ENCODE results near the gene DCDC1. TPM values are rescaled to one million over a fixed set of nuclear protein-coding genes. Genes with fewer than 3 reads are reported as not detected.

DCDC1 gene
- total and polyA plus RNA-seq, 12 donors = 0.01 to 0.18 (median 0.09) TPM; not detected in 9

- H3K4me3 ChIP-seq = no peak overlapping the region
- H3K36me3 ChIP-seq = no peaks in the 10 kb centered on the region
- peaks cover 0 to 6% (median 0%) of the 10 kb centered on the region in 9 donors for H3K4me1 ChIP-seq
- WGBS, 2 donors = 90 to 92% methylated on average over 2 of the region's 2 CpGs
- TF ChIP-seq CTCF (IDR thresholded peaks at IDR 0.05) = no peak
- peaks cover 0 to 8% (median 0%) of the 10 kb centered on the region in 7 donors for H3K27me3 ChIP-seq
- H3K27ac ChIP-seq = no peak overlapping the region
- no peaks in the 10 kb centered on the region for H3K9me3 ChIP-seq
- ATAC-seq (no peak), DNase-seq (no peak)
- intact Hi-C loops (cut with DNase I) = loop anchor here (5.0 to 10.0 kb wide), 11 partner anchors 40 to 1482 kb away; partner anchors contain the start of gene MPPED2 (in 4 of the 10)
These were observed 452.3 kb downstream of the DCDC1 start for GRCh38 chr11:30917266-30917665.

DNA sequence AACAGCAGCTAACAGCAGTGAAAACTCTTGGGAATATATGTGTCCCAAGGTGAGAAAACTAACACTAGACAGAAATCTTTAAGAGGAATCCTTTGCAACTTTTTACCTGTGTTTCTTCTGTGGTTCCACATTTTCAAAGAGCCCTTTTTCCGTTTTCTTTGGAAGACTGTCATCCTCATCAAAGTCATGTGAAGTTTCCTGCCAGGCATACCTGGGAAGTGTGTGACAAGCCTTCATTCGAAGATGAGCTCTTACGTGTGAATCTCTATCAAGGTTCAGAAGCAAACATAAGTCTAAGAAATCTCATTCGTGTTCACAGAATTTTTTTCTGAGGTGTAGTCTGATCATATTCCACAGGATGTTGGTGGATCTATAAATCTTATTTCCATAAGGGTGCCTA lies 452.8 kb downstream of the DCDC1 start:
- TF ChIP-seq CTCF (IDR thresholded peaks at IDR 0.05) = no peak
- H3K36me3 ChIP-seq = no peaks in the 10 kb centered on the region
- H3K4me1 ChIP-seq = peaks cover 0 to 6% (median 0%) of the 10 kb centered on the region in 9 donors
- H3K9me3 ChIP-seq = no peaks in the 10 kb centered on the region
- H3K27me3 ChIP-seq = peaks cover 0 to 8% (median 0%) of the 10 kb centered on the region in 7 donors
- WGBS, 2 donors = 86 to 95% methylated on average over 4 of the region's 4 CpGs
- H3K4me3 ChIP-seq = no peak overlapping the region
- H3K27ac ChIP-seq = no peak overlapping the region
- intact Hi-C loops (cut with DNase I) = loop anchor here (5.0 to 10.0 kb wide), 11 partner anchors 39 to 1482 kb away; partner anchors contain the start of gene MPPED2 (in 4 of the 10)
- no peak for DNase-seq
- ATAC-seq = no peak

- Histone ChIP-seq H3K4me1 (peaks cover 0 to 6% (median 0%) of the 10 kb centered on the region in 9 donors), H3K4me3 (no peak overlapping the region), H3K27ac (no peak overlapping the region), H3K27me3 (no peaks in the 10 kb centered on the region), H3K9me3 (no peaks in the 10 kb centered on the region), H3K36me3 (no peaks in the 10 kb centered on the region)
- WGBS, 2 donors = 13 to 16% methylated on average over 8 of the region's 8 CpGs
- peak in 7 of 8 donors; percentile 74 to 89 (median 77) for ATAC-seq
- intact Hi-C loops (cut with DNase I) = loop anchor here in 8 of 10 donors (1.0 to 10.0 kb wide), 10 partner anchors 37 to 1479 kb away; partner anchors contain the start of gene MPPED2 (in 1 of the 8)
- DNase-seq = peak; percentile 58 to 69
- TF ChIP-seq CTCF (IDR thresholded peaks at IDR 0.05) = peak; percentile 35 to 87 (median 73)
These were observed 455.3 kb downstream of the DCDC1 start for GRCh38 chr11:30914143-30914762.

DNA sequence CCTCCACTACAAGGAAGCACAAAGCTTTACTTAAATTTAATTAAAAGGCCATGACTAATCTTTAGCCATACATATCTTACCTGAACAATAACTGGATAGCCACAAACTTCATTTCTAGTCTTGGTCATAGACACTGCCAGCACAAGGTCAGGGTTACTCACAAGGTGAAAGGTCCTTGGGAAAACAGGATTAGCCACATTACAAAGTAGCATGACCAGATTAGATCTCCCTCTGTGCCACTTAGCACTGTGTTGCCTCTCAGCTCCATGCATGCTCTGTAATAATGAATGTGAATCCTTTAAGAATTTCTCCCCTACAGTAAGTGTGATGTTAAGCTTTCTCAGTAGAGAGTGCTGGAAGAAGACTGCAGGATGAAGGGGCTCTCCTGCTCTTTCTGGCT lies 458.3 kb downstream of the DCDC1 start:
- intact Hi-C loops (cut with DNase I) = loop anchor here in 8 of 10 donors (5.0 to 10.0 kb wide), 8 partner anchors 34 to 1476 kb away; partner anchors contain the start of gene MPPED2 (in 1 of the 8)
- no peak for TF ChIP-seq CTCF (IDR thresholded peaks at IDR 0.05)
- Histone ChIP-seq H3K9me3 (no peaks in the 10 kb centered on the region), H3K27ac (no peak overlapping the region), H3K36me3 (no peaks in the 10 kb centered on the region), H3K4me3 (no peak overlapping the region), H3K27me3 (no peaks in the 10 kb centered on the region), H3K4me1 (peaks cover 0 to 6% (median 0%) of the 10 kb centered on the region in 9 donors)
- ATAC-seq (no peak), DNase-seq (no peak)

Data from heart right ventricle (tissue), 16 donors.